H9 (cell line): ENCODE data around the gene BPIFB2. TPM values are rescaled to one million over a fixed set of nuclear protein-coding genes. Genes with fewer than 3 reads are reported as not detected.

ENCODE experiments used
- DNase-seq: peaks from one replicate; pipeline ENCODE4 v3.0.0-alpha.2; 2017
- H2AFZ ChIP-seq: one replicate; pipeline ENCODE4 v1.6.1; 2013; ENCODE audit warnings: mild to moderate bottlenecking, low read length, control low read depth, moderate library complexity
- H2AK5ac ChIP-seq: 2 replicates; pipeline ENCODE4 v1.6.1; 2013; ENCODE audit warnings: low read length, control low read depth, mixed read lengths; ENCODE audit not compliant: insufficient read length
- H2BK120ac ChIP-seq: one replicate; pipeline ENCODE4 v1.6.1; 2013; ENCODE audit warnings: low read depth, mild to moderate bottlenecking, low read length, control low read depth, inconsistent platforms; ENCODE audit not compliant: poor library complexity, severe bottlenecking
- H2BK12ac ChIP-seq: 2 replicates; pipeline ENCODE4 v1.6.1; 2013; ENCODE audit warnings: low read length, control low read depth, mixed read lengths, low read depth; ENCODE audit not compliant: insufficient read length
- H2BK15ac ChIP-seq: 2 replicates; pipeline ENCODE4 v1.6.1; 2013; ENCODE audit warnings: low read depth, low read length, control low read depth
- H2BK20ac ChIP-seq: one replicate; pipeline ENCODE4 v1.6.1; 2013; ENCODE audit warnings: low read depth, mild to moderate bottlenecking, low read length, control low read depth, inconsistent platforms; ENCODE audit not compliant: poor library complexity, severe bottlenecking
- H2BK5ac ChIP-seq: 2 replicates; pipeline ENCODE4 v1.6.1; 2013; ENCODE audit warnings: low read length, control low read depth, mixed read lengths; ENCODE audit not compliant: insufficient read length
- H3K14ac ChIP-seq: 2 replicates; pipeline ENCODE4 v1.6.1; 2013; ENCODE audit warnings: low read length, control low read depth; ENCODE audit not compliant: insufficient read depth
- H3K18ac ChIP-seq: 2 replicates; pipeline ENCODE4 v1.6.1; 2013; ENCODE audit warnings: low read depth, mild to moderate bottlenecking, mixed read lengths, low read length, control low read depth; ENCODE audit not compliant: insufficient read length
- H3K23ac ChIP-seq: 2 replicates; pipeline ENCODE4 v1.6.1; 2013; ENCODE audit warnings: low read length, control low read depth, mixed read lengths, low read depth; ENCODE audit not compliant: insufficient read length
- H3K23me2 ChIP-seq: 2 replicates; pipeline ENCODE4 v1.6.1; 2013; ENCODE audit warnings: low read depth, mild to moderate bottlenecking, mixed read lengths, low read length, control low read depth; ENCODE audit not compliant: insufficient read length, poor library complexity, severe bottlenecking
- H3K27ac ChIP-seq: 2 replicates; pipeline ENCODE4 v1.5.1; 2013; ENCODE audit warnings: low read length, control low read depth, mixed read lengths, low read depth; ENCODE audit not compliant: insufficient read length
- H3K27me3 ChIP-seq: 2 replicates; pipeline ENCODE4 v1.6.1; 2013; ENCODE audit warnings: low read length, control low read depth, inconsistent platforms; ENCODE audit not compliant: insufficient read depth
- H3K4ac ChIP-seq: 2 replicates; pipeline ENCODE4 v1.6.1; 2013; ENCODE audit warnings: low read depth, mild to moderate bottlenecking, control low read depth, inconsistent platforms, low read length, moderate library complexity
- H3K4me1 ChIP-seq: 2 replicates; pipeline ENCODE4 v1.6.1; 2013; ENCODE audit warnings: low read length, control low read depth, inconsistent platforms; ENCODE audit not compliant: insufficient read depth
- H3K4me2 ChIP-seq: 2 replicates; pipeline ENCODE4 v1.6.1; 2013; ENCODE audit warnings: low read length, control low read depth, mixed read lengths; ENCODE audit not compliant: insufficient read length, insufficient read depth
- H3K56ac ChIP-seq: 2 replicates; pipeline ENCODE4 v1.6.1; 2013; ENCODE audit warnings: low read depth, mild to moderate bottlenecking, mixed read lengths, low read length, control low read depth; ENCODE audit not compliant: insufficient read length
- H3K79me1 ChIP-seq: 2 replicates; pipeline ENCODE4 v1.6.1; 2013; ENCODE audit warnings: low read depth, mild to moderate bottlenecking, moderate library complexity, low read length, control low read depth, inconsistent platforms; ENCODE audit not compliant: insufficient read depth, poor library complexity, severe bottlenecking
- H3K79me2 ChIP-seq: 2 replicates; pipeline ENCODE4 v1.6.1; 2013; ENCODE audit warnings: low read length, control low read depth, inconsistent platforms; ENCODE audit not compliant: insufficient read depth
- H3K9ac ChIP-seq: 2 replicates; pipeline ENCODE4 v1.6.1; 2013; ENCODE audit warnings: low read length, control low read depth, mixed read lengths; ENCODE audit not compliant: insufficient read length; ENCODE audit errors: extremely low read depth
- H3K9me3 ChIP-seq: one replicate; pipeline ENCODE4 v1.6.1; 2013; ENCODE audit warnings: low read depth, low read length, inconsistent platforms; ENCODE audit not compliant: control insufficient read depth
- H3T11ph ChIP-seq: one replicate; pipeline ENCODE4 v1.6.1; 2013; ENCODE audit warnings: mild to moderate bottlenecking, low read length, control low read depth, inconsistent platforms
- H4K20me1 ChIP-seq: one replicate; pipeline ENCODE4 v1.6.1; 2013; ENCODE audit not compliant: control insufficient read depth, insufficient read length, insufficient read depth
- H4K5ac ChIP-seq: 2 replicates; pipeline ENCODE4 v1.6.1; 2013; ENCODE audit warnings: low read depth, mild to moderate bottlenecking, mixed read lengths, low read length, control low read depth; ENCODE audit not compliant: insufficient read length
- H4K8ac ChIP-seq: replicated peaks from 2 replicates; pipeline ENCODE4 v1.6.1; 2013; ENCODE audit warnings: low read length, control low read depth, mixed read lengths, low read depth; ENCODE audit not compliant: insufficient read length
- H4K91ac ChIP-seq: 2 replicates; pipeline ENCODE4 v1.6.1; 2013; ENCODE audit warnings: low read depth, mild to moderate bottlenecking, moderate library complexity, mixed read lengths, low read length, control low read depth; ENCODE audit not compliant: insufficient read length
- H3K27ac Mint-ChIP-seq, 3 experiments: 2 replicates in 2 of 3; 3 replicates in 1 of 3; pipeline ENCODE4 v1.8.0; 2020 to 2021; ENCODE audit warnings: mixed read lengths in 3 of 3, mild to moderate bottlenecking in 1 of 3, moderate library complexity in 1 of 3
- H3K27me3 Mint-ChIP-seq: 2 replicates; pipeline ENCODE4 v1.8.0; 2021; ENCODE audit warnings: low read depth, mild to moderate bottlenecking, moderate library complexity, mixed read lengths
- H3K36me3 Mint-ChIP-seq, 3 experiments: 2 replicates in 2 of 3; 3 replicates in 1 of 3; pipeline ENCODE4 v1.8.0; 2020 to 2021; ENCODE audit warnings: low read depth in 3 of 3, mixed read lengths in 3 of 3; ENCODE audit not compliant: insufficient read depth in 1 of 3
- H3K4me1 Mint-ChIP-seq, 2 experiments: 2 replicates each; pipeline ENCODE4 v1.8.0; 2020; ENCODE audit warnings: mixed read lengths in 2 of 2
- H3K4me3 Mint-ChIP-seq, 2 experiments: 2 replicates in 1 of 2; 3 replicates in 1 of 2; pipeline ENCODE4 v1.8.0; 2020 to 2021; ENCODE audit warnings: mild to moderate bottlenecking in 2 of 2, mixed read lengths in 2 of 2, moderate library complexity in 1 of 2
- H3K9me3 Mint-ChIP-seq, 2 experiments: 2 replicates in 1 of 2; 3 replicates in 1 of 2; pipeline ENCODE4 v1.8.0; 2020; ENCODE audit warnings: mild to moderate bottlenecking in 2 of 2, mixed read lengths in 2 of 2, moderate library complexity in 1 of 2
- CTCF ChIP-seq: fragments of 200-600 bp; sonication (generic); conservative IDR thresholded peaks from 3 replicates; pipeline ENCODE4 v1.8.0; 2021; ENCODE audit warnings: antibody characterized with exemption, mild to moderate bottlenecking
- WGBS: extraction: QIAGEN DNeasy Blood & Tissue Kit; methylation state at CpG from one replicate; pipeline ENCODE4 v1.1.7; 2013; ENCODE audit warnings: missing lambda C conversion rate, low lambda C conversion rate, mixed read lengths; ENCODE audit not compliant: insufficient read length; ENCODE audit errors: extremely low coverage; 5-methylcytosine and 5-hydroxymethylcytosine counted together
- total RNA-seq: library from RNA; stranded (reverse); gene quantifications from 2 replicates; pipeline ENCODE4 v1.2.1, GENCODE V29; 2021

BPIFB2 gene
- total RNA-seq, 1 experiment from 2014 or later, result not detected

- H3K27ac Mint-ChIP-seq, result no peak overlapping the region
- H2BK120ac ChIP-seq, result no peak overlapping the region
- H4K20me1 ChIP-seq, result no peaks in the 10 kb centered on the region
- H3K9ac ChIP-seq, result no peak overlapping the region
- H3K23me2 ChIP-seq, result no peaks in the 10 kb centered on the region
- DNase-seq, result no peak
- peaks cover 43% of the 10 kb centered on the region for H3K27me3 Mint-ChIP-seq
- H2BK12ac ChIP-seq, result no peak overlapping the region
- H3K4me3 Mint-ChIP-seq, result no peak overlapping the region
- H3K18ac ChIP-seq, result no peak overlapping the region
- no peak overlapping the region for H3T11ph ChIP-seq
- no peak overlapping the region for H3K4ac ChIP-seq
- no peak overlapping the region for H2BK5ac ChIP-seq
- no CpG with 5 or more reads among the region's 8 CpGs for WGBS
- TF ChIP-seq CTCF, result no peak
- no peaks in the 10 kb centered on the region; the same call in 1 of the 2 replicates for H3K27me3 ChIP-seq
- H3K79me1 ChIP-seq, result no peaks in the 10 kb centered on the region
- no peak overlapping the region for H3K4me2 ChIP-seq
- H2BK20ac ChIP-seq, result no peak overlapping the region
- H3K27ac ChIP-seq, result no peak overlapping the region
- no peaks in the 10 kb centered on the region; a peak in 2 of 5 replicates for H3K9me3 Mint-ChIP-seq
- H4K5ac ChIP-seq, result no peak overlapping the region
- no peak overlapping the region for H4K8ac ChIP-seq
- H3K4me1 Mint-ChIP-seq, result no peaks in the 10 kb centered on the region
- no peaks in the 10 kb centered on the region for H3K9me3 ChIP-seq
- H2AFZ ChIP-seq, result no peak overlapping the region
- no peak overlapping the region for H3K56ac ChIP-seq
- no peaks in the 10 kb centered on the region; a peak in 1 of 7 replicates for H3K36me3 Mint-ChIP-seq
- no peak overlapping the region for H2BK15ac ChIP-seq
- no peaks in the 10 kb centered on the region for H3K4me1 ChIP-seq
- H3K14ac ChIP-seq, result no peak overlapping the region
- no peaks in the 10 kb centered on the region for H3K79me2 ChIP-seq
- no peak overlapping the region for H2AK5ac ChIP-seq
- H4K91ac ChIP-seq, result no peak overlapping the region
- no peak overlapping the region for H3K23ac ChIP-seq
Measured at GRCh38 chr20:32965115-32965514, 42.4 kb upstream of the BPIFB2 start.
